Keratinocyte (primary cell): ENCODE data around the gene PAQR7.

ENCODE experiments used
- CTCF ChIP-seq, 3 experiments: IDR thresholded peaks in 1 of 3; conservative IDR thresholded peaks in 1 of 3; optimal IDR thresholded peaks in 1 of 3; 2 replicates in 2 of 3; 3 replicates in 1 of 3; pipeline versions ENCODE3 to v1.5.1; 2011; ENCODE audit warnings: low read length in 3 of 3, mild to moderate bottlenecking in 3 of 3, moderate library complexity in 2 of 3, control low read depth in 1 of 3, inconsistent platforms in 1 of 3; ENCODE audit not compliant: insufficient read depth in 2 of 3; ENCODE audit errors: extremely low read depth in 1 of 3
- EZH2 ChIP-seq: IDR thresholded peaks from one replicate; pipeline ENCODE4 v1.6.1; 2012; ENCODE audit warnings: inconsistent platforms, mild to moderate bottlenecking, low read length, moderate library complexity

GRCh38 chr1:25922971-25923552, 47.6 kb upstream of the PAQR7 start:
- no peak for TF ChIP-seq CTCF (optimal IDR thresholded peaks at IDR 0.05 in 1 of 3, IDR thresholded peaks at IDR 0.05 in 1 of 3, conservative IDR thresholded peaks at IDR 0.05 in 1 of 3; ENCODE audit: extremely low read depth in 1 of 3, insufficient read depth in 2 of 3, low read length in 3 of 3)
- TF ChIP-seq EZH2: no peak
